ENCODE measurements around the gene CLDND1.

DNA sequence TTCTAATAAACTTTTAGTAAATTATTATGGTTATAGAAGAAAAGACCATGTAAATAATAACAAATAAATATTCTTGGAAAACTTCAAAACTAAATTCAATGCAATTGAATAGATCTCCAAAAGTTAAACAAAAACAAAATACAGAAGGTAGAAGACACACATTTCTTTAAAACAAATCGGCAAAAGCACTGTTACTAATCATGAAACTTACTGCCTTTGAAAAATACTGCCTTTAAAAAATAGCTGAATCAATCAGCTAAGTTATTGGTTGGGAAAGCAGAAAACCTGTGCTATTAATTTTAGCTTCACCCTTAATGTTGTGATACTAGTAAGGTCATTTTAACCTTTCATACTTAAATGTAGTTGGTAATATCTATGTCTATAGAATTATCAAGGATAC lies 12.0 kb upstream of the CLDND1 start:
- TF ChIP-seq POLR2AphosphoS5 (IDR thresholded peaks at IDR 0.05) = no peak
- TF ChIP-seq, protein P1, sequence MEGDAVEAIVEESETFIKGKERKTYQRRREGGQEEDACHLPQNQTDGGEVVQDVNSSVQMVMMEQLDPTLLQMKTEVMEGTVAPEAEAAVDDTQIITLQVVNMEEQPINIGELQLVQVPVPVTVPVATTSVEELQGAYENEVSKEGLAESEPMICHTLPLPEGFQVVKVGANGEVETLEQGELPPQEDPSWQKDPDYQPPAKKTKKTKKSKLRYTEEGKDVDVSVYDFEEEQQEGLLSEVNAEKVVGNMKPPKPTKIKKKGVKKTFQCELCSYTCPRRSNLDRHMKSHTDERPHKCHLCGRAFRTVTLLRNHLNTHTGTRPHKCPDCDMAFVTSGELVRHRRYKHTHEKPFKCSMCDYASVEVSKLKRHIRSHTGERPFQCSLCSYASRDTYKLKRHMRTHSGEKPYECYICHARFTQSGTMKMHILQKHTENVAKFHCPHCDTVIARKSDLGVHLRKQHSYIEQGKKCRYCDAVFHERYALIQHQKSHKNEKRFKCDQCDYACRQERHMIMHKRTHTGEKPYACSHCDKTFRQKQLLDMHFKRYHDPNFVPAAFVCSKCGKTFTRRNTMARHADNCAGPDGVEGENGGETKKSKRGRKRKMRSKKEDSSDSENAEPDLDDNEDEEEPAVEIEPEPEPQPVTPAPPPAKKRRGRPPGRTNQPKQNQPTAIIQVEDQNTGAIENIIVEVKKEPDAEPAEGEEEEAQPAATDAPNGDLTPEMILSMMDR (IDR thresholded peaks at IDR 0.05) = no peak
- TF ChIP-seq POLR2A (IDR thresholded peaks at IDR 0.05) = no peak

Data from transverse colon (tissue), 4 donors.